G401 (cell line): ENCODE results near the gene SNCA. TPM values are rescaled to one million over a fixed set of nuclear protein-coding genes. Genes with fewer than 3 reads are reported as not detected.
A peak's percentile ranks its signal among the peaks of the same experiment; 100 is the strongest.

Experiments used
- DNase-seq: peaks from one replicate; pipeline ENCODE4 v3.0.0-alpha.2; 2015; ENCODE audit warnings: low spot score
- in situ Hi-C: cut with HindIII; loops from 2 replicates; pipeline ENCODE4 v1.10.0; 2016; ENCODE audit warnings: low sequenced_read_pairs, mixed read lengths
- total RNA-seq: library from RNA; depleted of rRNA; stranded (reverse); fragments of >200 nt; shearing (Covaris generic); gene quantifications from 2 replicates; pipeline ENCODE4 v1.2.3, GENCODE V29; 2014

Gene SNCA
- total RNA-seq, 1 experiment from 2014 or later, result 125 TPM

GRCh38 chr4:89720981-89721380 lies 116.0 kb downstream of the SNCA start:
- in situ Hi-C loops, result no loop called here
- DNase-seq, result peak; percentile 58

- in situ Hi-C loops, result no loop called here
- DNase-seq, result peak; percentile 87
These were observed 117.3 kb downstream of the SNCA start for GRCh38 chr4:89719536-89720090.

DNA sequence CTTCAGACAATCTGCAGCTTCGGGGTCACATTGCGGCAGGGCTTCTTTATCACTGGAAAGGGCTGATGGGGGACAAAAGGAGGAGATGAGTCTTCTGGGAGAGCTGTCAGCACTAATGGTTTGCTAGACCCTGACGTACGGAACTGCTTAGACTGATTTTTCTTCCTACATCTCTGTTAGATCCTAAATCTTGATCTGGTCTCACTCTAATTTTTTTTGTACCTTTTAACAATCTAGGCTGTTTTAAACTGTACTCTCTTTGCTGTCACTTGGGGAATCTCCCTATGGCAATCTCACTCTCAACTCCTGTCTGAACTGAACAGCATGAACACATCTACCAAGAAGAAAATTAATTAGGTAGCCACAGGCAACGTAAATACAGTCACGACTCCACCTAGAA lies 120.1 kb downstream of the SNCA start:
- no peak for DNase-seq
- in situ Hi-C loops, result no loop called here

DNA sequence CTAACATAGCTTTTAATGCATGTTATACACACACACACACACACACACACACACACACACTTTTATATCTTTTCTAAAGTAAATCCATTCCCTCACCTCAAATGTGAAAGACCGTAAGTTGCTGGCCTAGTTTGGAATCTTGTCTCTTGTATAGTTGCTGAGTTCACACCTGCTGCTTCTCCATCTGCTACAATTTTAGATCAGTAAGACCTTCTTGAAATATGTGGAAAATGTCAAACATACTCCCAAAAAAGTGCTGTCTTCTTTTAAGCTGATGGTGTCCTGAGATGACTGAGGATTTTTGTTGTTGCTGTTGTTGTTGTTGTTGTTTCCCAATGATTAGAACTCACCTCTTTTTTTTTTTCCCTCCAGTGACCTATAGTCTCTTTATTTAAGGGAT lies 121.3 kb downstream of the SNCA start:
- peak; percentile 62 for DNase-seq
- in situ Hi-C loops, result no loop called here

GRCh38 chr4:89712827-89713226 lies 124.1 kb downstream of the SNCA start:
- no peak for DNase-seq
- in situ Hi-C loops, result no loop called here

DNA sequence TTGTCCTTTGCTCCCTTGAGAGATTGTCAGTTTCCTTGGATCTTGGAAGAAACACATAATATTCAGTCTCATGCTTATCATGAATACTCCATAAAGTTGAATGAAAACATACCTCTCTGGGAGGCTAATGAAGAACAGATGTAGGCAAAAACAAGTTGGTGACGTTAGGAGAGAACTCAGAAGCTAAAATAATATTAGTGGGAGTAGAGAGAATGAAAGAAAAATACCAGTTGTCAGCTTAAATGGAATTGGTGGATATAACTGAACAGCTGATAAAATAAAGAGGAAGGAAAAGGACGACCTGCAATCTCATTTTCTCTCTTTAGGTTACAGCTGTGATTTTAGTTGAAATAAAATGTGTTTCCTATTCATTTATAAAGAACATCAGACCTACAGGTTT lies 124.8 kb downstream of the SNCA start:
- DNase-seq, result no peak
- in situ Hi-C loops, result no loop called here

GRCh38 chr4:89708903-89709421 lies 128.0 kb downstream of the SNCA start:
- in situ Hi-C loops, result no loop called here
- peak; percentile 44 for DNase-seq

DNA sequence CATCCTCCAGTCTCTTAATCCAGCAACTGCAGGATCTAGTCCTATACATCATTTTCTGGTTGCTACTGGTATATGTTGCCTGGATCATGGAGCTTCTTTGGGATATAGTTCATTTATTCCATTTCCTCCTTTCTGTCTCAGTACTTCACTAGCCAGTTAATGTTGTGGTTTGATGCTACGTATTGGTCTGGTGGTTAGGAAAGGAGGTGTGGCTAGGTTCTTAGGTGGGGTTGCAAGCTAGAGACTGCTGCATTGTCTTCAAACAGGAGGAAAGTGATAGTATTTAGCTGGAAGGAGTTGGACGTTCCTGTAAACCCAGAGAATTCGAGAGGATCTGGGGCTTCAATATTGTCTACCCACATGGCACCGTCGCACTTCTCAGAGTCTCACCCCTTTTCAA lies 129.5 kb downstream of the SNCA start:
- in situ Hi-C loops, result no loop called here
- DNase-seq, result no peak

DNA sequence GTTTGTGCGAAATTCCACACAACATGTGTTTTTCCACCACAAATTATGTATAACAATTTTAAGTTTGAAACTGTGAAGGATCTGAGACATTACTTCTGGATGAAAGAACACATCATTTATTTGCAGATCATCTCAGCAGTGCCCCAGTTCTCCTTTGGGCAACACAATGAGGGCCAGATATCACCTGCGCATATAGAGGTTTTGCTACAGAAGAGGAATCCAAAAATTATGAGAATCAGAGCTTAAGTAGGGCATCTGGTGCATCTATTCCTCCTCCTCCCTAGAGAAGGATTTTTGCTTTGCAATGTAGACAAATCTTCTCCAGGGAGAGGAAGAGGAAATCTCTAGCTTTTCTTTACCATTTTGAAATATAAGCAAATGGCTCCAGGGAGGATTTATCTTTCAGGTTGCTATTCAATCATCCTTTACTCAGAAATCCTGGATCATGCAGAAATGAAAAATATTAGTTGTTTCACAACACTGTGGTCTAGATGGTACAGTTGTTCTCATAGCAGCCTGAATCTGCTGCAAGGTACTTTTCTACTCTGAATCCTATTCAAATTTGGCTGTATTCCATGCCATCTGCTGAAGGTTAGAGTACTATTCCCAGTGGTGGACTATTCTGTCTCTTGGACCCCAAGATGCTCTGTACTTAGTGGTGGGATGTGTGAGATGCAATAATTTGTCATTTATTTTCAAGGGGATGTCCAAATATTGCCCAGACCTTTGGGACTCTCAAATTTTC lies 132.1 kb downstream of the SNCA start:
- DNase-seq, result peak; percentile 77
- in situ Hi-C loops, result no loop called here

DNA sequence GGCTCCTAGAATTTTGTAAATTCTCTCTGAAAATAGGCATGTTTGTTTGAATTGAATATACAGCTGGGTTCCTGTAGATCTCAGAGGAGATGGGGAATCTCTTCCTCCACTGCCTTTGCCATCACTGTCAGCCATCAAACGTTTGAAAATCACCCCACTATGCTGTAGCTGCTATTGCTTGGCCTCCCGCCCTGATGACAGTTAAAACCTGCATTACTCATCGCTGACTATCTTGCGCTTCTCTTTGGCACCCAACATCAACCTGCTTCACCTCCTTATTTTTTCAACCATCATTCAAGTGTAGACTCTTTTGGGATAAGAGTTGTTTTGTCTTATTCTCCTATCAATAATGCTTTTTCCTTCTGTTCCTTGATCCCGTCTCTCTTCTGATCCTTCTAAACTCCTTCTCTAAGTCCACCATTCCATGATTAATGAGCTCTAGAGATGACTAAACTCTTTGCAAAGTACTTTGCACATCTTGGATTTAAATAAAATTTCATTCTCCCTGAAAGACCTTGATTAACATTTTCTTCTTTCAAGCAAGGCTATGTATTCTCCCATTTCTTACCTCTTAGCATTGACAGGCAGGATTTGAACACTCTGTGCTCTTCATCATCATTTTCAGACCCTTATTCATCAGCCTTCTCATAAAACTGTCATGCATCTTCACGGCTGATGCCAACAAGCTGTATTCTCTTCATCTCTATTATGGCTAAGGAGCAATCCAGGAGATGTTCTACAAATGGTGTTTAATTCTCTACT lies 133.0 kb downstream of the SNCA start:
- in situ Hi-C loops, result no loop called here
- no peak for DNase-seq

- in situ Hi-C loops, result no loop called here
- DNase-seq, result no peak
These were observed 136.1 kb downstream of the SNCA start for GRCh38 chr4:89700766-89701423.

DNA sequence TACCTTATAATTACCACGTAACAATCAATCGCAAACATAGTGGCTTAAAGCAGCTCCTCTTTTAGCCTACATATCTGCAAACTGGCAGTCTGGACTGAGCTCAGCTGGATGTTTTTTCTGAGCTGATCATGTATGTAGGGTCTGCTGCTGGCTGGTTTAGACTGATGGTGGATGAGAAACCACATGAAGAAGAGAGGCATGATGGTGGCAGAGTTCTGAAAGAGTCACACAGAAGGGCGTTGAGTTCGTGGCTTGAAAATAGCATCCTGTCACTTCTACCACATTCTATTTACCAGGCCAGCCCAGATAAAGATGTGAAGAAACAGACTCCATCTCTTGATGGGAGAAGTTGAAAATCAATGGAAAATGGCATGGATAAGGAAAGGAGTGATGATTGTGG lies 151.3 kb downstream of the SNCA start:
- DNase-seq, result no peak
- in situ Hi-C loops, result no loop called here

DNA sequence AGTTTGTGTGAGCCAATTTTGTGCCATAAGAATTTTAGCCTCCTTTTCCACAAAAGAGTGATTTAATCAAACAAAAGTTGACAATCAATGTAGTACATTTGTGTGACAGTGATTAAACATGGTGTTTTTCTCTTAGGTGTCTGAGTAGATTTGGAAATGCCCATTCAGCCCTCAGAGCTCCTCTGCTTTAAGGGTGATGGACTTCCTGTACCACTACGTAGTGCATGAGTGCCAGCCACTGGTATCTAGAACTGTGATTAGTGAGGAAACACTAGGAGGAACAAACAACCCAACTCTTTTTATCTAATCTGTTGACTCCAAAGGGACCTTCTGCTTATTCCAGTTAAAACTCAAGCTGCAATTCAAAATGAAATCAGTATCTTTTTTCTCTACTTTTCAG lies 151.7 kb downstream of the SNCA start:
- no peak for DNase-seq
- in situ Hi-C loops, result no loop called here

GRCh38 chr4:89684536-89684935 lies 152.4 kb downstream of the SNCA start:
- in situ Hi-C loops, result no loop called here

DNA sequence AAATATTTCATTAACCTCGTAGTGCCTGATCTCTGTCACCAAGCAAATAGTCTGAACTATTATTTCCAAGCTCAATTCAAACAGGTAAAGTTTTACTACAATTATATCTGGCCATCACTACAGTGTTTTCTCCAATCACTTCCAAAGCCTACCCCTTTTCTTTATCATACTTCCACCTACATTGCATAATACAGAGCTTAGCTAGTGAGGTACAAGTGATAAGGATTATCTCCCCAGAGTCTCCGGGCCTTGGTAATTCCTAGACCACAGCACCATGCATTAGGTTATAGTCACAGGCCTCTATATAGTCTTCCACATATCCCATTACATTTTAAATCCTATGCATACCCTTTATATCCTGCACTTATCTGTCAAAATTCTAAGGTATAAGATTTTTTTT lies 154.2 kb downstream of the SNCA start:
- DNase-seq, result no peak

More at GRCh38 chr4:89684536-89684935, 152.4 kb downstream of the SNCA start:
- no peak for DNase-seq

GRCh38 chr4:89681671-89682070 lies 155.3 kb downstream of the SNCA start:
- no peak for DNase-seq
- in situ Hi-C loops, result no loop called here

More for the DNA sequence above, 154.2 kb downstream of the SNCA start:
- in situ Hi-C loops, result no loop called here

GRCh38 chr4:89681219-89681618 lies 155.7 kb downstream of the SNCA start:
- in situ Hi-C loops, result no loop called here
- DNase-seq, result no peak

GRCh38 chr4:89674876-89675459 lies 162.0 kb downstream of the SNCA start:
- in situ Hi-C loops, result no loop called here

More at GRCh38 chr4:89674876-89675459, 162.0 kb downstream of the SNCA start:
- no peak for DNase-seq
